C4-2B (cell line): ENCODE measurements around the gene PHF13.

Experiments
- CTCF ChIP-seq: fragments of 450-650 bp; conservative IDR thresholded peaks from 2 replicates; pipeline ENCODE4 v1.5.1; 2017; ENCODE audit warnings: mild to moderate bottlenecking
- ZFX ChIP-seq: fragments of 450-650 bp; IDR thresholded peaks from 2 replicates; pipeline ENCODE4 v1.6.1; 2017

GRCh38 chr1:6634371-6635052 lies 21.0 kb downstream of the PHF13 start:
- TF ChIP-seq CTCF (no peak; the same call in 1 of the 2 replicates), ZFX (no peak)
